ENCODE results near the gene RAB25. TPM values are rescaled to one million over a fixed set of nuclear protein-coding genes. Genes with fewer than 3 reads are reported as not detected.

The RAB25 gene
- total and polyA plus RNA-seq, 8 donors: 57.6 to 148 (median 66.4) TPM

DNA sequence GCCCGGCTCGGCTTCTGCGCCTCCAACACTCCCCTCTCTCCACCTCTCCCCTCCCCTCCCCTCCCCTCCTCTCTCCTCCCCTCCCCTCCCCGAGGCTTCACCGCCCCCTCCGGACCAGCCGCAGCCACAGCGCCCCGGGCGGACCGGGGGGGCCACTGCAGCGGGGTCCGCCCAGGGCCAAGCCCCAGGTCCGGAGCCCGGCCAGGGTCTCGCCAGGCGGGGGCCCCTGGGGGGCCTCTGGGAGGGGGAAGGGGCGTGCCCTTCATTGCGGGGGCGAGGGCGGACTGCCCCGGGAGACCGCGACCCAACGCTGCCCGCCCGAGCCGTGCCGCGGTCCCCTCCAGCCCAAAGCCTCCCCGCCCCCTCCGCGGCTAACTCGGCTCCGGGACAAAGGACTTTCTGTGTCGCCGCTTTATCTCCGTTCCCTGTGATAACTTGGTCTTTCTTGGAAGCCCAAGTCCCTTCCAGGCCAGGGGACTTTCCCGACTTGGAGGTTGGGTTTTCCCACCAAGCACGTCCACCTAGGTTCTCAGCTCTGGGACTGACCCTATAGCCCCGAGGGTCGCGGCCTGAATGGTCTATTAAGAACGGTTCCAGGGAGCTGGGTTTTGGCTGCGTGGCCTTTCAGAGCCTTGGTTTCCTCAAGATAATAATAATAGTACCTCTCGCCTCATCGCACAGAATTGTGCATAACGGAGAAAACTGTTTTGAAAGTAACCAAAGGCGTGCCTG lies 7.0 kb upstream of the RAB25 start, which contains the start of gene UBQLN4:
TSS of gene UBQLN4 (minus strand) at position 31 of the 732 bp plus-strand sequence. CDS start 97 bp downstream, outside the sequence.
- no peaks in the 10 kb centered on the region for H3K27me3 ChIP-seq
- H3K27ac ChIP-seq: peak within 1 kb of the TSS; percentile 92
- intact Hi-C loops (cut with DNase I): no loop called here
- TF ChIP-seq, protein P1, sequence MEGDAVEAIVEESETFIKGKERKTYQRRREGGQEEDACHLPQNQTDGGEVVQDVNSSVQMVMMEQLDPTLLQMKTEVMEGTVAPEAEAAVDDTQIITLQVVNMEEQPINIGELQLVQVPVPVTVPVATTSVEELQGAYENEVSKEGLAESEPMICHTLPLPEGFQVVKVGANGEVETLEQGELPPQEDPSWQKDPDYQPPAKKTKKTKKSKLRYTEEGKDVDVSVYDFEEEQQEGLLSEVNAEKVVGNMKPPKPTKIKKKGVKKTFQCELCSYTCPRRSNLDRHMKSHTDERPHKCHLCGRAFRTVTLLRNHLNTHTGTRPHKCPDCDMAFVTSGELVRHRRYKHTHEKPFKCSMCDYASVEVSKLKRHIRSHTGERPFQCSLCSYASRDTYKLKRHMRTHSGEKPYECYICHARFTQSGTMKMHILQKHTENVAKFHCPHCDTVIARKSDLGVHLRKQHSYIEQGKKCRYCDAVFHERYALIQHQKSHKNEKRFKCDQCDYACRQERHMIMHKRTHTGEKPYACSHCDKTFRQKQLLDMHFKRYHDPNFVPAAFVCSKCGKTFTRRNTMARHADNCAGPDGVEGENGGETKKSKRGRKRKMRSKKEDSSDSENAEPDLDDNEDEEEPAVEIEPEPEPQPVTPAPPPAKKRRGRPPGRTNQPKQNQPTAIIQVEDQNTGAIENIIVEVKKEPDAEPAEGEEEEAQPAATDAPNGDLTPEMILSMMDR (IDR thresholded peaks at IDR 0.05): peak; percentile 50 to 73
- no peaks in the 10 kb centered on the region for H3K9me3 ChIP-seq
- ATAC-seq (peak; percentile 88), DNase-seq (peak; percentile 82 to 95 (median 92))
- peak within 1 kb of the TSS; percentile 62 to 63 for H3K4me3 ChIP-seq
- H3K36me3 ChIP-seq: peaks cover 0 to 25% of the 10 kb centered on the region in 2 donors
- peaks cover 7 to 29% of the 10 kb centered on the region in 2 donors for H3K4me1 ChIP-seq

GRCh38 chr1:156054500-156055280 lies 6.3 kb upstream of the RAB25 start, which contains the start of gene LAMTOR2:
TSS of gene LAMTOR2 (plus strand) at chr1:156054782. CDS start at chr1:156054890, 108 bp downstream.
- H3K36me3 ChIP-seq: peaks cover 0 to 19% of the 10 kb centered on the region in 2 donors
- no peaks in the 10 kb centered on the region for H3K27me3 ChIP-seq
- ATAC-seq: peak; percentile 93
- intact Hi-C loops (cut with DNase I): no loop called here
- peak within 1 kb of the TSS; percentile 92 for H3K27ac ChIP-seq
- no peaks in the 10 kb centered on the region for H3K9me3 ChIP-seq
- H3K4me3 ChIP-seq: peak within 1 kb of the TSS; percentile 59 to 63
- peaks cover 7 to 29% of the 10 kb centered on the region in 2 donors for H3K4me1 ChIP-seq
- DNase-seq: peak; percentile 98 to 99 (median 98)
- TF ChIP-seq, protein P1 (IDR thresholded peaks at IDR 0.05): no peak

GRCh38 chr1:156055281-156056048 lies 5.5 kb upstream of the RAB25 start:
- TF ChIP-seq, protein P1 (IDR thresholded peaks at IDR 0.05): no peak
- H3K36me3 ChIP-seq: peaks cover 0 to 11% of the 10 kb centered on the region in 2 donors
- H3K27me3 ChIP-seq: no peaks in the 10 kb centered on the region
- peak overlapping the region; percentile 92 for H3K27ac ChIP-seq
- peaks cover 7 to 29% of the 10 kb centered on the region in 2 donors for H3K4me1 ChIP-seq
- intact Hi-C loops (cut with DNase I): no loop called here
- no peak for DNase-seq
- no peaks in the 10 kb centered on the region for H3K9me3 ChIP-seq
- H3K4me3 ChIP-seq: peak overlapping the region; percentile 59 to 63
- no peak for ATAC-seq

DNA sequence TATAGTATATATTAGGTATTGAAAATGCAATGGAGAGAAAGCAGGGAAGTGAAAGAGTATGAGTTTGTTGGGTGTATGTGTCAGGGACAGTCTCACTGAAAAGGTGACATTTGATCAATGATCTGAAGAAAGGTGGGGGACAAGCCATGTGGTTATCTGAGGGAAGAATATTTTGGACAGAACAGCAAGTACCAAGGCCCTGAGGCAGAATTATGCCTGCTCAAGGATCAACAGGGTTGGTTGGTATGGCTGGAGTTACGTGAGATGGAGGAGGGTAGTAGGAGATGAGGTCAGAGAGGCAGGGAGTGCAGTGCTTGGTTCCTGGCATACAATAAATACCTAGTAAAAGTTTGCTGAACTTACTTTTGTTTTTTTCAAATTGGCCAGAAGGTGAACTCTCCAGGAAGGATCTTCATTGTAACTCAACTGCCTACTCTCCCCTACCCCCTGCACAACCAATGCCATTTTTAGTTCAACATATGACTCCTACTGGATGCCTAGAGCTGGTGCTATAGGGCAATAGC lies 4.6 kb upstream of the RAB25 start:
- DNase-seq: no peak
- no peak for ATAC-seq
- no peak overlapping the region for H3K27ac ChIP-seq
- H3K4me1 ChIP-seq: peaks cover 7 to 29% of the 10 kb centered on the region in 2 donors
- H3K4me3 ChIP-seq: peak overlapping the region in 1 of 2 donors; percentile 63
- H3K9me3 ChIP-seq: no peaks in the 10 kb centered on the region
- H3K27me3 ChIP-seq: no peaks in the 10 kb centered on the region
- peaks cover 0 to 11% of the 10 kb centered on the region in 2 donors for H3K36me3 ChIP-seq
- intact Hi-C loops (cut with DNase I): no loop called here
- TF ChIP-seq, protein P1 (IDR thresholded peaks at IDR 0.05): no peak
